Limb (tissue), 2 donors: Measurements from ENCODE around the gene RNF20.
"Not testable (repeated sequence)": the region's sequence is repeated elsewhere in the genome, so short reads cannot be mapped to it uniquely, and the experiment has no call there.

Experiments used
- DNase-seq, 2 donors: peaks; one replicate each; pipeline ENCODE4 v3.0.0-alpha.2; 2016; ENCODE audit errors: extremely low spot score in 2 of 2

Gene RNF20, protein sequence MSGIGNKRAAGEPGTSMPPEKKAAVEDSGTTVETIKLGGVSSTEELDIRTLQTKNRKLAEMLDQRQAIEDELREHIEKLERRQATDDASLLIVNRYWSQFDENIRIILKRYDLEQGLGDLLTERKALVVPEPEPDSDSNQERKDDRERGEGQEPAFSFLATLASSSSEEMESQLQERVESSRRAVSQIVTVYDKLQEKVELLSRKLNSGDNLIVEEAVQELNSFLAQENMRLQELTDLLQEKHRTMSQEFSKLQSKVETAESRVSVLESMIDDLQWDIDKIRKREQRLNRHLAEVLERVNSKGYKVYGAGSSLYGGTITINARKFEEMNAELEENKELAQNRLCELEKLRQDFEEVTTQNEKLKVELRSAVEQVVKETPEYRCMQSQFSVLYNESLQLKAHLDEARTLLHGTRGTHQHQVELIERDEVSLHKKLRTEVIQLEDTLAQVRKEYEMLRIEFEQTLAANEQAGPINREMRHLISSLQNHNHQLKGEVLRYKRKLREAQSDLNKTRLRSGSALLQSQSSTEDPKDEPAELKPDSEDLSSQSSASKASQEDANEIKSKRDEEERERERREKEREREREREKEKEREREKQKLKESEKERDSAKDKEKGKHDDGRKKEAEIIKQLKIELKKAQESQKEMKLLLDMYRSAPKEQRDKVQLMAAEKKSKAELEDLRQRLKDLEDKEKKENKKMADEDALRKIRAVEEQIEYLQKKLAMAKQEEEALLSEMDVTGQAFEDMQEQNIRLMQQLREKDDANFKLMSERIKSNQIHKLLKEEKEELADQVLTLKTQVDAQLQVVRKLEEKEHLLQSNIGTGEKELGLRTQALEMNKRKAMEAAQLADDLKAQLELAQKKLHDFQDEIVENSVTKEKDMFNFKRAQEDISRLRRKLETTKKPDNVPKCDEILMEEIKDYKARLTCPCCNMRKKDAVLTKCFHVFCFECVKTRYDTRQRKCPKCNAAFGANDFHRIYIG

DNA sequence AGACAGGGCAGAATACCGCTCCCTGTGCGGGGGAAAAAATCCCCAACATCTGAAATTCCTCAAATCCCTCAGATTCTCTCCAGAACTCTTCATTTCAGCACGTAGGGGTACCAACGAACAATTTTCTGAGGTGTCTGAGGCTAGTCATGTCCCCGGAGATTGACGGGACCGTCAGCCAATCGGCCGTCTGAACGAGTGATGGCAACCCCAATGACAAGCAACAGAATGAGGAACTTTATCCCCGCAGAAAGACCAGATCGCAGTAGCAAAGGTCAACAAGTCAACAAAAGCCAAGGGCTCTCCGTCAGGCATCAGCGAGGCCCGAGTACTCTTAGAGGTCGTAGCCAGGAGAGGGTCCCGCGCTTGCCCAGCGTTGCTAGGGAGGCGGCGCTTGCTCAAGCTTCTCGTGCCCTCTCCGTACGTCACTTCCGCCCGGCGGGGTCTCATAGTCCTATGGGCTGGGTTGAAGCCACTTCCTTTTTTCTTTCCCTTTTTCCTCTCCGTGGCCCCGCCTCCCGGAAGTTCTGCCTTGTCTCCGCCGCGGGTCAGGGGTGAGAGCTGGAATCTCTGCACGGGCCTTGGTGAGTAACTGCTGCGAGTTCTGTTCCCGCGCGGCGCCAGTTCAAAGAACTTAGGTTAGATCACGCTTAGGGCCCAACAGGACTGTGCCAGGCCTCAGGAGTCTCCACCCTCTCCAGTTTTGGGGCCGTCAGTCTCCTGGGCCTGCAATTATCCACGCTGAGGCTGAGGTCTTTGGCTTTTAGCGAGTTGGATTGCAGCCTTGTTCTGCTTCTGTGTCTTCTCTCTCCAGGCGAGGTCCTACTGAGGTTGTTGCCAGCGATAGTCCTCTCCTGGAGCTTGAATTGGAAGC, at the start of gene RNF20:
Gene RNF20 (plus strand): TSS at position 520 of the 871 bp plus-strand sequence. CDS start 1,571 bp downstream, outside the sequence.
- DNase-seq: peak; percentile 99

DNA sequence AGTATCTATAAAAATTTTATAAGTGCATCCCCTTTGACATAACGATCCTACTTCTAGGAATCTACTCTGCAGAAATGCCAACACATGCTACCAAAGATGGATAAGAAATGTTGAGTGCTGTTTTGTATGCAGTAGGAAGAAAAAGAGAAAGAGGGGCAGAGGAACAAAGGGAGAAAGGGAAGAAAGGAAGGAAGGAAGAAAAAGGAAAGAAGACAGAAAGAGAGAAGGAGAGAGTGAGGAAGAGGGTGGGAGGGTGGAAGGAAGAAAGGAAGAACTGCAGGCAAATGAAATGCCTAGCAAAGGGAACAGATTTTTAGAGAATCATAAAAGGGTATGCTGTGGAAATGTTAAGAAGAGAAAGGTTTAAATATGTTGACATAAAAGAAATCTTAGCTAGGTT, 49.6 kb upstream of the RNF20 start:
- no peak for DNase-seq

DNA sequence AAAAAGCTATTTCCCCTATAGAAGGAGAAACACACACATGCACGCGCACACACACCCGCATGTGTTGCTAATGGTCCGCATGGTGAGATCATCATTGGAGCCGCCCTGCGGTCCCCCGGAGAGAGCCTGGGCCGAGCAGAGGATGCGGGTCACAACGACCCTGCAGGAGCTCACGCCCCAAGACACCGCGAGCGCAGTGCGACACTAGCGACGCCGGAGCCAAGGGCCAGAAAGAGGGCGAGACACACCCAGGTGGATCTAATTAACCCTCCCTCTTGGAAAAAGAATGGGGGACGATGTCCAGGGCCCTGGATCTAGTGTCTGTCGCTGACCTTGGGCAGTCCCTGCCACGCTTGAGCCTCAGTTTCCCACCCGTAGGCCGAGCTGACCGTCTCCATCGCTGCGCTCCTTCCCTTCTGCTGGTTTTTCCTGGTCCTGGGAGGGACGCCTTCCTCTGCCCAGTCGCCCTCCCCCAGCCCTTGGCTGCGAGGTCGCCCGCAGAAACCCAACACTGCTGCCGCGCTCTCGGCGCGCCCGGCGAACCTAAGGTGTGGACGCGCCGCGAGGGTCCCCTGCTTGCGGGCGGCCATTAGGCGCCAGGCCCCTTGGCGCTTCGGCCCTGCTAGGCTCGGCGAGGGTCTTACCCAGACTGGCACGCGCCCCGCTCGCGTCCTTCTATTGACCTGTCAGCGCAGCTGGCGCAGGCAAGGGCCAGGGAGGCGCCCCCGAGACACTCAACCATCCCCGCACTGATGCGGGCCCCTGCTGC, 47.5 kb upstream of the RNF20 start:
- DNase-seq: peak; percentile 24 to 63

DNA sequence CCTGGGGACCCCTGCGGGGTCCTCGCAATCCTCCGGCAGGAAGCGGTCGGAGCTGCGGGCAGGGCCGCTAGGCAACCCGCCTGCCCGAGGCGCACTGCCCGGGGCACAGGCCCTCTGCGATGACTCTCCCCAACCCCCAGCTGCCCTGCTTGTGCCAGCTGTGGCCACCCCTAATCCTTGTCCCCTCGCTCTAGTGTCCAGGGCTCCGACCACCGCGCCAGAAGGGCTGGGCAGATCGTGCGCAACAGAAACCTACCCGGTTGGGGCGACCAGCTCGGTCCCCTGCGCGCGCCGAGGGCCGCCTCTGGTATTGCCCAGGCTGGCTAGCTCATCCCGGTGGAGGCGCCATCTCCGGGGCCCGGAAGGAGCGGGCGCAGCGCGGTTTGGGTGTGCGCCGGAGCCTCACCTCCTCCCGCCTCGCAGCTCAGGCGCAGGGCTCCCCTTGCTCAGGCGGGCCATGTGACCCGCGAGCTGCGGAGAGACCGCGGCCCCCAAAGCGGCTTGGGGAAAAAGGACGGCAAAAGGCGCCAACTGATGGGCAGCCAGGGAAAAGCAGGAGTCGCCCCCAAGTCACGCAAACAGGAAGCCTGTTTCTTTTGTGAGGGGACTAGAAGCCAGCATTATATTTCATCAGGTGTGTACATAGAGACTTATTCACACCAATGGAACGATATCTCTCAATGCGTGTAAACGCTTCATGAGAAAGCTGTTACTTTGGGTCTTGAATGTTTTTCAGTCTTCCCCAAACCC, 46.8 kb upstream of the RNF20 start:
- peak; percentile 37 to 80 for DNase-seq

DNA sequence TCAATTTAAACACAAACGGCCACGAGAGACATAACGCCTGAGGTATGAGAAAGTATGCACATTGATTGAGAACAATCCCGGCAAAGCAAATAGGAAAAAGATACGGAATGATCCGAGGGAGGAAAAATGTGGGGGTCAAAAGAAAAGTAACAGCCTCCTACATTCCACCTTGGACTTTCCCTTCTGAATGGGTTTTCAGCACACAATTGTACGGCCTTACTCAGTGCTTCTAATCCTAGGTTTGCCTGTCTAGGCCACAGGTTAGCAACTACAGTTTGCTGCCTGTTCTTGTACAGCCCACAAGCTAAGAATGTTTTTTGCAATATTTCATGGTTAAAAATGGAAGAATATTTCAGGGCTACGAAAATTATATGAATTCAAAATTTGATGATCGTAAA, 46.2 kb upstream of the RNF20 start:
- DNase-seq: no peak

DNA sequence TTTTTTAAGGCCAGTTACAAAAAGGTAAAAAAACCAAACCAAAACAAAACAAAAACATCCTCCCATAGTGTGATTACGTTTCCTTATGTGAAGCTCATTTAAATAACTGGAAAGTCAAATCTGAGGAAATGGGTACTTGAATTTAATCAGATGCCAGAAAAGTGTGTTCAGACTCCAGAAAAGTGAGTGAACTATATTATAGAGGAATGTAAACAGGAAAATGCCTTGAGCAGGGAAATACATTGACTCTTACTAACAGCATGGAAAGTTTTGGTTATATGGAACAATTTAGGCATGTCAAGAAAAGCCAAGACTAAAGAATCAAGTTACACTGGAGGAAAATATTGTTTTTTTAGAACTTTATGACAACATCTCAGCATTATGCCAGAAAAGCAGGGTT, 37.8 kb upstream of the RNF20 start:
- peak in 1 of 2 donors; percentile 27 for DNase-seq

DNA sequence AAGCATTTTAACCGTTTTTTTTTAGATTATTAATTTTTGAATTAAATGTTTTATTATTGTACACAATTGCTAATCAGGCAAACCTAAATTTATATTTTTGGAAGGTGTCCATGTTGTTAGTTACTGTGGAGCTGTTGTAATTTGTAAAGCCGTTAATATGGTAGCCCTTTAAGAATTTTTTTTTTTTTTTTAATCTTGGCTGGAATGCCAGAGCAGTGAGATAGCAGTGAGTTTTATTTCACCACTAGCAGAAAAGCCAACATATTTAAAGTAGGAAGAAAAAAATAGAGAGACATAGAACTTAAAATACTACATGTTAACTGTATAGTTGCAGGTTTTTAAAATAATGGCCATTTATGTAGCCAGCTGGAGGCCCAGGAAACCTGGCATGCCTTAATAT, 35.3 kb upstream of the RNF20 start:
- DNase-seq: no peak

DNA sequence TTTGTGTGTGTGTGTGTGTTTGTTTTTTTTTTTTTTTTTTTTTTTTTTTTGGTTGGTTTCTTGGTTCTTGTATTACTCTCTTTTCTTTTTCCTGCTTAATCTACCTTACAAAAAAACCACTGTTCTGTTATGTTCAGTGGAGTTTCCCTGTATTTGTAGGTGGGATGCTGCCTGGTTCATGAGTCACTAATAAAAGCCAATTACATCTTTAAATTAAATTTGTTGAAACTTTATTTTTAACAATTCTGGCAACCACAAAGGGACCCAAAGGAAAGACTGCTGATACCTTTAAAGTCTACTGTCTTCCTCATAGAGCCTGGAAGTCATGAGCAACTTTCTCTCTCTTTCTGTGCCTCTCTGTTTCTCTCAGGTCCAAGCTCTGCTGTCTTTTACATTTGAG, 29.5 kb upstream of the RNF20 start:
- DNase-seq: no peak

DNA sequence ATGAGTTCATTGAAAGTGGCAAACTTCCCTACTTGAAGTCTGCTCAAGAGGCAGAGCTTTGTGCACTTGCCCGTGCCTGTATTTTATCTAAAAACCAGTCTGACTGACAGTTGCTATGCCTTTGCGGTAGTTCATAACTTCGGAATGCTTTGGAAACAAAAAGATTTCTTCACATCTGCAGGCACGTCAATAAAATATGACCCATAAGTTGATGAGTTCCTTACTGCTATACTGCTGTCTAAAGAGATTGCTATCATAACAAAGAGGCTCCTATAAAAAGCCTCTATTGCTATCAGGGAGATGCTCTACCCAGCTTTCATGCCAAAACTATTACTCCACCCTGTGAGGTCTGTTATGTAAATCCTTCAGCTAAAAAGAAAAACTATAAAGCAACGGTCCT, 25.4 kb upstream of the RNF20 start:
- DNase-seq: no peak

DNA sequence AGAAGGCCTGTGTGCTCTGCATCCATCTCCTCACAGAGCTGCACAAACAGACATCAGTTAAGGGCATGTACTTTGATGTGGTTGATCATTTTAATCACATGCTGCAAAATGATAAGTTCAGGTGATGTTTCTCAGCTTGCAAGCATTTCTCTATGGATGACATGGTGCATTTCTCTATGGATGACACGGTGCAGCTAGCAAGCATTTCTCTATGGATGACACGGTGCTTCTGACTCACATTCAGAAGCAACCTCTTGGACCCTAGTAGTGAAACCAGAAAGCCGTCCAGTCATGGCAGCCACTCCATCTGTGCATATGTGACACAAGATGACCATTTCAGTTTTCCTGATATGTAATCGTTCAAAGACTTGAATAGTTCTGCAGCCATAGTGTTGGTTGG, 24.1 kb upstream of the RNF20 start:
- DNase-seq: no peak

DNA sequence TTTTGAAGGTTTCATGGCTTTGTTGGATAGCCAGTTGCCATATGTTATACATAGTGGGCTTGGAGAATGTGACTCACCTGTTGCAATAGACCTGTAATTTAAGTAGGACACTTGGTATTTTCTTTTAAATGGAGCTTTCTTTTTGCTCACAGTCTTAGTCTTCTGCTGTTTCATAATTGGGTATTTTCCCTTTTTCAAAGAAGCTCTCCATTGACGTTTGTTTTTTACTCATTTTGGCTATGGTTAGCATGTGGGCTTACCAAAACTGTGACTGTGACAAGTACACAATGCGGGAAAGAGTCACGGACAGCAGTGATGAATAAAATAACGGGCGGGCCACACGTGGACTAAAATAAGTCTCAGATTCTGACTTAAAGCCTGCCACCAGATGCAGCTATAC, 23.2 kb upstream of the RNF20 start:
- no peak for DNase-seq

DNA sequence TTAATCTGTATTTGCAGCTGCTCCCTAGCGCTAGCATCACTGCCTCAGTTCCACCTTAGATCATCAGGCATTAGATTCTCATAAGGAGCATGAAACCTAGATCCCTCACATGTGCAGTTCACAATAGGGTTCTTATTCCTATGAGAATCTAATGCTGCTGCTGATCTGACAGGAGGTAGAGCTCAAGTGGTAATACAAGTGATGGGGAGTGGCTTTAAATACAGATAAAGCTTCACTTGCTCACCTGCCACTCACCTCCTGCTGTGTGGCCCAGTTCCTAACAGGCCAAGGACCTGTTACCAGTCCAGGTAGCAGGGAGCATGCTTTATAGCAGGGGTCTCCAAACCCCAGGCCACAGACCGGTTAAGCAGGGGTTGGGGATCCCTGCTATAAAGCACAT, 22.6 kb upstream of the RNF20 start:
- no peak for DNase-seq

DNA sequence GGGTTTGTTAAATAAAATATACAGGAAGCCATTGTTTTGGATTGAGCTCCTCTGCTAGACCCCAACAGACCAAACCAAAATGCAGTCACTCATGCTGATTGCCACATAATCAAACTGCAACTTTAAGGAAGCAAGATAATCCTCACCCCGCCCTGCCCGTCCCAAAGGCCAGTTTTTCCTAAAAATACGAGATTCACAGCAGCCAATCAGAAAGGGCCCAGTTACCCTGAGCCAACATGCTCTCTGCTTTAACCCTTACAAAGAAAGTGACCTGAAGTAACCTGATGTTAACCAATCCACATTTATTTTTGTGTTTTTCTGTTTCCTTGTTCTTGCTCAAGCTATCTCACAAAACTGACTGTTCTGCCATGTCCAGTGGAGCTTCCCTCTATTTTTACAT, 21.5 kb upstream of the RNF20 start:
- no peak for DNase-seq

DNA sequence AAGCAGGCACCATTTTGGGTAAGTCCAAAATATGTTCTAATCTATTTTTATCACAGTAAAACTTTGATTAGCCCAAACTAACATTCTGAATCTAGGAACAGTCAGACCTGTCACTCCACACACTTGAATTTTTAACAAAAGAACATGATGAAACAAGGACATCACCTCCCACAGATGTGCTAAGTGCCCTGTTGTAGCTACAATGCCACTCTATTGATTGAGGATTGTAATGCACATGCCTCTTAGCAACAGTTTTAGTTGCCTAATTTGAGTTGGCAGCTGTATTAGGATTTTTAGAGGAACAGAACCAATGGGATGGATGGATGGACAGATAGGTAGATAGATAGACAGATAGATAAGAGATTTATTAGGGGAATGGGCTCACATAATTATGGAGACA, 20.3 kb upstream of the RNF20 start:
- no peak for DNase-seq

DNA sequence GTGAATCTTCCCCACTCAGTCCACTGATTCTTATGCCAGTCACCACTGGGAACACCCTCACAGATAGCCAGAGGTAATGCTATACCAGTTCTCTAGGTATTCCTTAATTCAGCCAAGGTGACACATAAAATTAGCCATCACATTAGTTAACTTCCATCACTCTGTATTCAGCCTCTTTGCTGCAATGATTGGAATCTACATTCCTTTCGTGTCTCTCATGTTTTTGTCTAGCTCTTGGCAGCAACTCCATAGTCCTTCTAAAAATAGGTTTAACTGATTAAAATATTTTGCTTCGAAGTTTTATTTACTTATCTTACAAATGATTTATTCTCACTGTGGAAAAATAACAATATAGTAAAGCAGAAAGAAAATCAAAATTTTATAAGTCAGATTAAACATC, 19.6 kb upstream of the RNF20 start:
- no peak for DNase-seq

DNA sequence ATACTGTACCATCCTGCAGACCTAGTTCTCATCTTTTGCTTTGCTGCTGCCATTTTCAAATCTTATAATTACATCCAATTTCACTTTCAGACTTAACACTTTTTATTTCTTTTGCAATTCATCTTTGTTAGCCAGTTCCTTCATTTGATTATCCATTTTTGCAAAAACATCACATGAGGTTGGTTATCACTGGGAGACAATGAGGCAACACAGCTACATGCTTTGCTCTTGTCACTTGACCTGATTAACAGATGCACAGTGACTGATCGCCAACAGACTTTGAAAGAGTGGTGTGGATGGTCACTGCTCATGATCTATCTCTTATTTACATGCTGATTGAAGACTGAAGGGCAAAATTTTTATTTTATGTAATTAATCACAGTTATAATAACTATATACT, 17.0 kb upstream of the RNF20 start:
- no peak for DNase-seq

DNA sequence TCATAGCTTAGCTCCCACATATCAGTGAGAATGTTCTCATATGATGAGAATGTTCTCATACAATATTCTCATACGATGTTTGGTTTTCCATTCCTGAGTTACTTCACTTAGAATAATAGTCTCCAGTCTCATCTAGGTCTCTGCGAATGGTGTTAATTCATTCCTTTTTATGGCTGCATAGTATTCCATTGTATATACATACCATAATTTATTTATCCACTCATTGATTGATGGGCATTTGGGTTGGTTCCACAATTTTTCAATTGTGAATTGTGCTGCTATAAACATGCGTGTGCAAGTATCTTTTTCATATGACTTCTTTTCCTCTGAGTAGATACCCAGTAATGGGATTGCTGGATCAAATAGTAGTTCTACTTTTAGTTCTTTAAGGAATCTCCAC, 15.2 kb upstream of the RNF20 start:
- DNase-seq: not testable (repeated sequence)

DNA sequence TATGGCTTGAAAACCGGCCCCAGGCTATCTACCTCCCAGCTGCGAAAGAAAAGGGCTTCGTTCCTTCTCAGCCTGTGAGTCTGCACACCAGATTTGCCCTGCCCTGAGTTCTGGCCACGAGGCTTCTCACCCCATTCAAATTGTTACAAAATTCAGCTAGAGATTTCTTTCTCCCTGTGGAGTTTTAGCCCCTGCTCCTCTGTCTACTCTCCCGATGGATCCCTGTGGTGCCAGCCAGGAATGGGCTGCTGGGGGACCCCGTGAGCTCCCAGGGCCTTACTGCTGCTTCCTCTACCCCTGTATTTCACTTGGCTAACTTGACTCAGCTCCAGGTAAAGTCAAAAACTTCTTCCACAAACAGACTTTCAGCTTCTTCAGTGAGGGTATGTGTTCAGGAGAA, 9.3 kb upstream of the RNF20 start:
- DNase-seq: no peak

DNA sequence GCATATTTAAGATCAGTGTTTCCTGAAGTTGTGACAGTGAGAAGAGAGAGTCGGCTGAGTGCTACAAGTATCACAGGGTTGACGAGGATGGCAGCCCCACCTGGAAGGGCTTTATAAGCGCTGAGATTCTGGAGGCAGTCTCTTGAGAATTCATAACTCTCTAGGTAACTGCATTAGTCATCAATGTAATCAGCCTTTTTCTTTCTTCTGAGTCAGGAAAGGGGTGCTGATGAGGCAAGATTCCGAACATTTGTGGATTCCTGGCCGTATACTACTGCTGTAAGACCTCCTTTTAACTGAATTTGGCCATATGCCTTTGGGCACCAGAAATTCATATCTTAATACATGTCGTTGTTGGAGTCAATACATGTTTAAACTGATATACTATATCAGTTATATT, 6.6 kb upstream of the RNF20 start:
- no peak for DNase-seq

DNA sequence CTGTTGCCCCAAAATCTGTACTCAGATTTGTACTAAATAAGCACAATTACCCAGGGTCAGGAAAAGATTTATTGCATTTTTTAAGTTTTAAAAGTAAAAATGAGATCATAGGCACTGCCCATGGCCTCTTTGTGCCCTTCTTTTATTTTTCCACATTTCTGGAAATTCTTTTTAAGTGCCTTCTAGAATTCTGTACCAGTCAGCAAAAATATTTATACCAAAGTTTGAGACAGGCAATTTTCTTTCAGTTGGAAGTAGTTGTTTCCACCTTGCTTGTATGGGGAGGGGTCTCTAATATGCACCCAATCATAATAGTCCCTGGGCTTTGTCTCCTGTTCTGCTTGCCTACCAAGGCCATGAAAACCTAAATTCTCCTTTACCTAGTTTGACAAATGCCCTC, 5.6 kb upstream of the RNF20 start:
- no peak for DNase-seq
